Spleen (tissue), 7 donors: Measurements from ENCODE around the gene RECQL.

ENCODE experiments used
- CTCF ChIP-seq, 11 experiments: fragments of 200-600 bp in 7 of 11; fragments of 450-650 bp in 4 of 11; sonication (generic) in 4 of 11; IDR thresholded peaks in 8 of 11; conservative IDR thresholded peaks in 3 of 11; 1 replicate in 7 of 11; 2 replicates in 4 of 11; pipeline versions ENCODE4 v1.4.0 to v1.8.0; 2016 to 2021; ENCODE audit warnings: antibody characterized with exemption in 11 of 11, inconsistent platforms in 4 of 11, mild to moderate bottlenecking in 1 of 11
- POLR2A ChIP-seq, 3 donors: fragments of 450-650 bp; IDR thresholded peaks; one replicate each; pipeline ENCODE4 v1.5.1; 2017; ENCODE audit warnings: antibody characterized with exemption in 3 of 3, mild to moderate bottlenecking in 1 of 3
- donor health status: DM: no; HTN: no; CAD: no; lungs with moderate emphysema.
- donor health status: DM: no; HTN: no; CAD: no.
- donor health status: DM: no; HTN: no; CAD: no.

GRCh38 chr12:21451529-21451928, 49.9 kb downstream of the RECQL start:
- no peak for TF ChIP-seq CTCF (IDR thresholded peaks at IDR 0.05 in 8 of 11, conservative IDR thresholded peaks at IDR 0.05 in 3 of 11)
- no peak for TF ChIP-seq POLR2A (IDR thresholded peaks at IDR 0.05)
